Measurements from ENCODE around the gene RPH3AL. TPM values are rescaled to one million over a fixed set of nuclear protein-coding genes. Genes with fewer than 3 reads are reported as not detected.

RPH3AL gene
- total and polyA plus RNA-seq, 10 of the 15 experiments (the other 5 are each of a cell fraction or from before 2014, with no cell fraction given) = 0.04 to 1.2 (median 0.47) TPM; not detected in 2

- Histone ChIP-seq H3K9me3 (replicated peaks; ENCODE audit: control insufficient read depth, insufficient read depth, low read length) (no peaks in the 10 kb centered on the region), H2AFZ (ENCODE audit: control insufficient read depth, low read depth, low read length) (no peak overlapping the region), H3K4me3 (no peak overlapping the region), H3K27me3 (replicated peaks in 1 of 2; ENCODE audit: control insufficient read depth in 2 of 2, insufficient read depth in 2 of 2, low read length in 1 of 2) (no peaks in the 10 kb centered on the region), H3K4me2 (ENCODE audit: control insufficient read depth, insufficient read depth) (no peak overlapping the region), H4K20me1 (ENCODE audit: control insufficient read depth, insufficient read depth) (no peaks in the 10 kb centered on the region), H3K9ac (ENCODE audit: control insufficient read depth, insufficient read depth, low read length) (no peak overlapping the region), H3K36me3 (ENCODE audit: control insufficient read depth in 2 of 2, insufficient read depth in 2 of 2, low read length in 1 of 2) (no peaks in the 10 kb centered on the region), H3K79me2 (ENCODE audit: control insufficient read depth, insufficient read depth, low read length) (no peaks in the 10 kb centered on the region), H3K27ac (ENCODE audit: control insufficient read depth, insufficient read depth) (no peak overlapping the region), H3K4me1 (ENCODE audit: control insufficient read depth, insufficient read depth, low read length) (no peaks in the 10 kb centered on the region)
- ChIA-PET SMC1A (ENCODE audit: uncharacterized antibody, unreplicated experiment) (no interaction called here), CTCF (no interaction called here), POLR2A (no interaction called here), RAD21 (ENCODE audit: unreplicated experiment) (no interaction called here)
- in situ Hi-C loops (cut with MboI) (no loop called here), intact Hi-C loops (cut with micrococcal nuclease; ENCODE audit: unreplicated experiment) (no loop called here)
- ATAC-seq (no peak), DNase-seq (ENCODE audit: low read depth, low spot score) (no peak), FAIRE-seq (no peak)
- BruUV-seq (replicated peaks) = no TSS peak
- WGBS (ENCODE audit: insufficient coverage, insufficient replicate concordance, low lambda C conversion rate, missing lambda C conversion rate) = 39% methylated on average over 24 of the region's 24 CpGs
- TF ChIP-seq, protein P1, sequence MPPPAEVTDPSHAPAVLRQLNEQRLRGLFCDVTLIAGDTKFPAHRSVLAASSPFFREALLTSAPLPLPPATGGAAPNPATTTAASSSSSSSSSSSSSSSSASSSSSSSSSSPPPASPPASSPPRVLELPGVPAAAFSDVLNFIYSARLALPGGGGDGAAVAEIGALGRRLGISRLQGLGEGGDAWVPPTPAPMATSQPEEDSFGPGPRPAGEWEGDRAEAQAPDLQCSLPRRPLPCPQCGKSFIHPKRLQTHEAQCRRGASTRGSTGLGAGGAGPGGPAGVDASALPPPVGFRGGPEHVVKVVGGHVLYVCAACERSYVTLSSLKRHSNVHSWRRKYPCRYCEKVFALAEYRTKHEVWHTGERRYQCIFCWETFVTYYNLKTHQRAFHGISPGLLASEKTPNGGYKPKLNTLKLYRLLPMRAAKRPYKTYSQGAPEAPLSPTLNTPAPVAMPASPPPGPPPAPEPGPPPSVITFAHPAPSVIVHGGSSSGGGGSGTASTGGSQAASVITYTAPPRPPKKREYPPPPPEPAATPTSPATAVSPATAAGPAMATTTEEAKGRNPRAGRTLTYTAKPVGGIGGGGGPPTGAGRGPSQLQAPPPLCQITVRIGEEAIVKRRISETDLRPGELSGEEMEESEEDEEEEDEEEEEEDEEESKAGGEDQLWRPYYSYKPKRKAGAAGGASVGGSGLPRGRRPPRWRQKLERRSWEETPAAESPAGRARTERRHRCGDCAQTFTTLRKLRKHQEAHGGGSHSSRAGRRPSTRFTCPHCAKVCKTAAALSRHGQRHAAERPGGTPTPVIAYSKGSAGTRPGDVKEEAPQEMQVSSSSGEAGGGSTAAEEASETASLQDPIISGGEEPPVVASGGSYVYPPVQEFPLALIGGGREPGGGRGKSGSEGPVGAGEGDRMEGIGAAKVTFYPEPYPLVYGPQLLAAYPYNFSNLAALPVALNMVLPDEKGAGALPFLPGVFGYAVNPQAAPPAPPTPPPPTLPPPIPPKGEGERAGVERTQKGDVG (CRISPR knock-in tag; IDR thresholded peaks at IDR 0.05) = no peak
- TF ChIP-seq SIX5 (IDR thresholded peaks at IDR 0.05; ENCODE audit: low read depth, low read length, severe bottlenecking) (no peak), ZNF592 (IDR thresholded peaks at IDR 0.05) (no peak), NRF1 (conservative IDR thresholded peaks at IDR 0.05; ENCODE audit: low read depth, low read length) (no peak), TCF12 (IDR thresholded peaks at IDR 0.05; ENCODE audit: low read depth, low read length) (no peak), IRF4 (IDR thresholded peaks at IDR 0.05; ENCODE audit: low read depth, low read length) (no peak), CEBPB (IDR thresholded peaks at IDR 0.05; ENCODE audit: borderline replicate concordance in 1 of 2, low read depth in 2 of 2, low read length in 2 of 2) (no peak), RFX5 (IDR thresholded peaks at IDR 0.05; ENCODE audit: low read depth, low read length) (no peak), CHD4 (IDR thresholded peaks at IDR 0.05) (no peak), USF2 (IDR thresholded peaks at IDR 0.05; ENCODE audit: borderline replicate concordance, low read depth, low read length) (no peak), SUZ12 (IDR thresholded peaks at IDR 0.05; ENCODE audit: unreplicated experiment) (no peak), HDAC6 (IDR thresholded peaks at IDR 0.05; ENCODE audit: unreplicated experiment) (no peak), RB1 (IDR thresholded peaks at IDR 0.05; ENCODE audit: borderline replicate concordance) (no peak), EGR1 (IDR thresholded peaks at IDR 0.05; ENCODE audit: borderline replicate concordance in 1 of 2, low read depth in 2 of 2, low read length in 2 of 2) (no peak)
- TF ChIP-seq, protein P2, sequence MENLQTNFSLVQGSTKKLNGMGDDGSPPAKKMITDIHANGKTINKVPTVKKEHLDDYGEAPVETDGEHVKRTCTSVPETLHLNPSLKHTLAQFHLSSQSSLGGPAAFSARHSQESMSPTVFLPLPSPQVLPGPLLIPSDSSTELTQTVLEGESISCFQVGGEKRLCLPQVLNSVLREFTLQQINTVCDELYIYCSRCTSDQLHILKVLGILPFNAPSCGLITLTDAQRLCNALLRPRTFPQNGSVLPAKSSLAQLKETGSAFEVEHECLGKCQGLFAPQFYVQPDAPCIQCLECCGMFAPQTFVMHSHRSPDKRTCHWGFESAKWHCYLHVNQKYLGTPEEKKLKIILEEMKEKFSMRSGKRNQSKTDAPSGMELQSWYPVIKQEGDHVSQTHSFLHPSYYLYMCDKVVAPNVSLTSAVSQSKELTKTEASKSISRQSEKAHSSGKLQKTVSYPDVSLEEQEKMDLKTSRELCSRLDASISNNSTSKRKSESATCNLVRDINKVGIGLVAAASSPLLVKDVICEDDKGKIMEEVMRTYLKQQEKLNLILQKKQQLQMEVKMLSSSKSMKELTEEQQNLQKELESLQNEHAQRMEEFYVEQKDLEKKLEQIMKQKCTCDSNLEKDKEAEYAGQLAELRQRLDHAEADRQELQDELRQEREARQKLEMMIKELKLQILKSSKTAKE (IDR thresholded peaks at IDR 0.05; ENCODE audit: low read depth, poor library complexity, severe bottlenecking) = no peak
Measured at GRCh38 chr17:302300-302698, 50.3 kb downstream of the RPH3AL start.
